Coronary artery (tissue), 2 donors: Measurements from ENCODE around the gene COL28A1.

Experiments
- DNase-seq: peaks from one replicate; pipeline ENCODE4 v3.0.0-alpha.2; 2017; ENCODE audit warnings: low spot score
- H3K27ac ChIP-seq, 2 donors: fragments of 200-600 bp; sonication (generic); one replicate each; pipeline ENCODE4 v1.5.1; 2016 to 2019
- H3K4me3 ChIP-seq: fragments of 200-600 bp; sonication (generic); 2 replicates; pipeline ENCODE4 v1.5.1; 2016; ENCODE audit warnings: mild to moderate bottlenecking, moderate library complexity
- CTCF ChIP-seq: fragments of 200-600 bp; sonication (generic); IDR thresholded peaks from one replicate; pipeline ENCODE4 v1.5.1; 2019; ENCODE audit warnings: antibody characterized with exemption

COL28A1 gene

GRCh38 chr7:7576344-7576743, 40.7 kb upstream of the COL28A1 start:
- TF ChIP-seq CTCF: no peak
- Histone ChIP-seq H3K27ac (no peak overlapping the region), H3K4me3 (no peak overlapping the region)
- DNase-seq: no peak

DNA sequence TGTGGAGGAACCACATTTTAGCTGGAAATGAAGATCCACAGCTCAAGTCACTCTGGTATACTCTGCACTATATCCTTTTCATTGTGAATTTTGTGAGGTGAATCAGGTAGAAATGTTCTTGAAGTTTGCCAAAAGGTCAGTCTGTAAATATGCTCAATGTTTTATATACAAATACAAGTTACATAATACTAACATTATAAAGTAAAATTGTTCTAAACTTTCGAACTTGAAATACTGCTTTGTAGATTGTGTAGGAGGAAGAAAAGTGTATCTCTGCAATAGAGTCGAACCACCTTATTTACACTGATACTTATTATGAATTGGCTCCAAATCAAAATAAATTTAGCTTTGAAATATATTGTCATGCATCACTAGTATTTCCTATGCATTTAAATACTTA, 38.0 kb upstream of the COL28A1 start:
- DNase-seq: no peak
- no peak overlapping the region for H3K4me3 ChIP-seq
- no peak overlapping the region for H3K27ac ChIP-seq
- no peak for TF ChIP-seq CTCF

- no peak for DNase-seq
- H3K4me3 ChIP-seq: no peak overlapping the region
- no peak for TF ChIP-seq CTCF
- no peak overlapping the region for H3K27ac ChIP-seq
These were observed 34.9 kb upstream of the COL28A1 start for GRCh38 chr7:7570584-7570983.

DNA sequence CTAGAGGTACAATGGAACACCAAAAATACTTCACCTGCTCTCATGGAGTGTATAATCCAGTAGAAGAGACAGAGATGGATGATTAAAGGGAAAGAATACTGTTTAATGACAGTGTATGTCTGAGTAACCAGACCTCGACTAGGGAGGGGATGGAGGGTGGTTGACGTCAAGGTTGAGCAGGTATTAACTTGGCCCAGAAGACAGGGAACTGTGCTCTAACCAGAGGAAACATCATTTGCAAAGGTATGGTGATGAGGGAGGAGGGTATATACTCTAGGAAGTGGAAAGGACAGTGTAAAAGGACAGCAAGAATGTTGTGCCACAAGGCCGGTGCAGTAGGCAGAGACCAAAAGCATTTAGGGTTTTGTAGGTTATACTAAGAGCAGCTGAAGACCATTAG, 33.9 kb upstream of the COL28A1 start:
- Histone ChIP-seq H3K4me3 (no peak overlapping the region), H3K27ac (no peak overlapping the region)
- no peak for TF ChIP-seq CTCF
- no peak for DNase-seq

- Histone ChIP-seq H3K27ac (no peak overlapping the region), H3K4me3 (no peak overlapping the region)
- no peak for TF ChIP-seq CTCF
- DNase-seq: no peak
These were observed 33.4 kb upstream of the COL28A1 start for GRCh38 chr7:7569081-7569527.

GRCh38 chr7:7568553-7568952, 32.9 kb upstream of the COL28A1 start:
- no peak overlapping the region for H3K27ac ChIP-seq
- no peak for TF ChIP-seq CTCF
- H3K4me3 ChIP-seq: peak overlapping the region; percentile 88
- DNase-seq: no peak

DNA sequence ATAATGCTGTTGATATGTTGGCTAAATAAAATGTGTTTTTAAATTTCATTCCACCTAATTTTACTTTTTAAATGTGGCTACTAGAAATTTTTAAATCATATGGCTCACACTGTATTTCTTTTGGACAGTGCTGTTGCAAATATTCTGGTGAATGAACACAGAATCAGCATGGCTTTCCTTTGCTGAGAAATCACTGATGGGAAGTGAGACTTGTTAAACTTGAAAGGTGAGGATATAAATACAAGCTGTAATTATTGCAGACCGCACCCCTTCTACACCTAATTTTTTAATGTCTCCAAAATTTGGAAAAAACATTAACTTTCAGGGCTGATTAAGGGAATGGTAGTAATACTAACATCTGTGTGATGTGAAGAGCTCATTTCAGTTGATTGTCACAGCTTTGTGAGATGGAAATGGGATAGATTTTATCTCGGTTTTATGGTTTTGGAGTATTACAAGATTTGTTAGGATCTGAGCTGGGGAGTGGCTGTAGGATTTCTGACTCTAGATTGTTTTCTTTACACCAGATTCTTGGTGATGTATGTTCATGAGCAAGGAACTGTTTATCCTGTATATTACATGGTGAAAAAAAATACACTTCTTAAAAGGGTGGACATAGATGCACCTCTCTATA, 32.3 kb upstream of the COL28A1 start:
- DNase-seq: no peak
- H3K4me3 ChIP-seq: peak overlapping the region; percentile 88
- no peak overlapping the region for H3K27ac ChIP-seq
- TF ChIP-seq CTCF: no peak
